NCI-H1694 (cell line): ENCODE data around the gene KRTAP10-9.
A peak's percentile ranks its signal among the peaks of the same experiment; 100 is the strongest.

ENCODE experiments used
- DNase-seq: peaks from one replicate; lab custom pipeline; 2025; lab: John Stamatoyannopoulos, UW

KRTAP10-9 gene

DNA sequence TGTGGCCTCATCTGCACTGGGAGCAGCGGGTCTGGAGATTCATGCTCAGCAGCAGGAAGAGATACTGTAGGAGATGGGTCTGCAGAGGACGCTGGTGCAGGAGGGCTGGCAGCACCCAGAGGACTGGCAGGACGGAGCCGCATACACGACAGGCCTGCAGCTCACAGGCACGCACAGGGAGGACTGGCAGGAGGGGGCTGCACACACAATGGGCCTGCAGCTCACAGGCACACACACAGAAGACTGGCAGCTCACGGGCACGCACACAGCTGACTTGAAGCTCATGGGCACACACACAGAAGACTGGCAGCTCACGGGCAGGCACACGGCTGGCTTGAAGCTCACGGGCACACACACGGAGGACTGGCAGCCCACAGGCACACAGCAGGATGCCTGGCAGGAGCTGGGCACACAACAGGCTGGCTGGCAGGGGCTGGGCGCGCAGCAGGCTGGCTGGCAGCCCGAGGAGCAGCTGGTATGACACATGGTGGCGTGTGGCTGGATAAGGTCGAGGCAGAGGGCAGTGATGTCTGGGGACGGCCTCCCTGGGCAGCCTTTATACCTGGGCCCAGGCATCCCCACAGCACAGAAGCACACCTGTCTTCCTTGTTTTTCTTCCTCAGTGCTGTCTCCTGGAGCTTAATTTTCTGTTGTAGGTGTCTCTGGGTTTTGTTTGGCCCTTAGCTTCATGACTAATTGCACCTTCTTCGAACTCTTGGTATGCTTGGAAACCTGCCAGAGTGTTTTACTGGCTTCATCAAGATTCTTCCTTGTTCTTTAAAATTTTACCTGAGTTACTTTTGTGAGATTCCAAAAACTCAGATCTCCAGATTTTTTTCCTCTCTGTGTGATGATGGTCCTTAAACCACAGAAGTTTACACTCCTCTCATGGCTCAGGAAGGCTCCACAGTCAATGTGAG, 39.8 kb downstream of the KRTAP10-9 start, which contains the start of gene KRTAP12-2:
Gene KRTAP12-2, minus strand, starts transcription at position 527 of the 920 bp plus-strand sequence. Its CDS starts 41 bp downstream, at position 486.
- DNase-seq = peak; percentile 42

DNA sequence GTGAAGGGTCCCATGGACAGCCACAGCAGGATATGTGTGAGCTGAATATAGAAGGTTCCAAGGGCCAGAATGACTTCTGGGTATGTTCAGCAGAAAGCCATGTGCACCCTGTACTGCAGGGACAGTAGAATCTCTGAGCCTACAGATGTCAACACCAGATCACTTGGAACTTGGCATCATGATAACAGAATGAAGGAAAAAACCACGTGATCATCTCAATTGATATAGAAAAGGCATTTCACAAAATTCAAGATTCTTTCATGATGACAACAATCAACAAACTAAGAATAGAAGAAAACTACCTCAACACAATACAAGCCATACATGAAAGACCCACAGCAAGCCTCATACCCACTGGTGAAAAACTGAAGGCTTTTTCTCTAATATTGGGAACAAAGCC, 40.7 kb downstream of the KRTAP10-9 start:
- DNase-seq = no peak

DNA sequence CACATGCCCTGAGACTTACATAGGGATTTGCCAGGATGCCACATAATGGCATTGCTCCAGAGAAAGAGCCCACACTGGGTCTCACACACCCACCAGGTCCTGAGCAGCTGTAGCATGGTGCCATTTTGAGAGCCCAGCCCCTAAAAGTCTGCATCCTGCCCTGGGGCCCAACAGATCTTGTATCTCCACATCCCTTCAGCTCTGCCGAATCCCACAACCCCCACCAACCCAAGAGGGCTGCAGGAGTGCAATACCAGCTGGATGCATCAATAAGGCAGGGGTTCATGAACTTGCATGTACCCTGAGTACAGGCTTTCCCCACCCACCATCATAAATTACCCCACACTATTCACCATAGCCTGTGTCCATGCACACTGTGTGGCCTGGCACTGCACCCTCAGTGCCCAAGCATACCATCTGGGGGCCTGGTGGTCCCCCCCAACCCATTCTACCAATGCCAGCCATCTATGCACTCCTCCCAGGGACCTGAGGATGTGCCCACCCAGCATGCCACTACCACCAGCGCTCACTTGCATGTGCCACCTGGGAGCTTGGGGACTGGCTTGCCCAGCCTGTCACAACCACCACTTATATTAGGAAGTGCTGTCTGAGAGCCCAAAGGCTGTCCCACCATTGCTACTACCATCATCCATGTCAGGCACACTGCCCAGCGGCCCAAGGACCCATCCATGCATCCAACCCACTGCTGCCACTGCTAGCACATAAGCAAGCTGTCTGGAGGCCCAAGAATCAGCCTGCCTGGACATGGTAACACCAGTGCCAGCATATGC, 43.9 kb downstream of the KRTAP10-9 start:
- no peak for DNase-seq

DNA sequence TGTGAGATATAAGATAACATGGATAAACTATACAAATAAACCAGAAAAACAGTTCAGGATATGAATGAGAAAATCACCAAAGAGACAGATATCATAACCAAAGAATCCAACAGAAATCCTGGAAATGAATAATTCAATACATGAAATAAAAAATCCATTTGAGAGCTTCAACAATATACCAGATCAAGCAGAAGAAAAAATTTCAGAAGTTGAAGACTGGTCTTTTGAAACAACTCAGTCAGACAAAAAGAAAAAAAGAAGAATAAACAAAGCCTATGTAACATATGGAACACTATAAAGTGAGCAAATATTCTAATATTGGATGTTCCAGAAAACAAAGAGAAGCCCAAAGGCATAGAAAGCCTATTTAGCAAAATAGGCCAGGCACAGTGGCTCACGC, 45.0 kb downstream of the KRTAP10-9 start:
- DNase-seq = no peak

DNA sequence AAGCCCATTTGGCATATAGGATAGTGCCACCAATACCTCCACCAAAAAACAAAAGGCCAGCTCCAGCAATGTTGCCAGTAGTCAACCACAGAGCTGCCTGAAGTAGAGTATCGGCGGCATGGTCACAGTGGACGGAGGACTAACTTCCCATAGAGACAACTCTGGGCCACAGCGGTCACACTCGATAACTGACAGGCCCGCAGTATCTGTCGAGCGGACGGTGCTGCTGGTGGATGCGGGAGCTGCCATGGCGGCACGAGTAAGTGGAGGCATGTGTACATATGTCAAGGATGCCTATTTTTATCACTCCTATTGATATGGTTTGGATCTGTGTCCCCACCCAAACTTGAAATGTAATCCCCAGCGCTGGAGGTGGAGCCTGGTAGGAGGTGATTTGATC, 51.0 kb downstream of the KRTAP10-9 start:
- no peak for DNase-seq
